Rectal smooth muscle tissue (tissue), 1 donor: ENCODE measurements around the gene SAMD5.

Experiments used
- H3K27ac ChIP-seq: one replicate; pipeline ENCODE4 v1.7.0; 2013; ENCODE audit warnings: low read depth, low read length, inconsistent platforms
- H3K27me3 ChIP-seq: one replicate; pipeline ENCODE4 v1.7.0; 2013; ENCODE audit warnings: low read length; ENCODE audit not compliant: control insufficient read depth, insufficient read depth
- H3K36me3 ChIP-seq: one replicate; pipeline ENCODE4 v1.7.0; 2013; ENCODE audit warnings: low read length; ENCODE audit not compliant: control insufficient read depth, insufficient read depth
- H3K4me1 ChIP-seq: one replicate; pipeline ENCODE4 v1.7.0; 2013; ENCODE audit warnings: low read length; ENCODE audit not compliant: control insufficient read depth, insufficient read depth
- H3K4me3 ChIP-seq: one replicate; pipeline ENCODE4 v1.7.0; 2013; ENCODE audit warnings: low read length
- H3K9ac ChIP-seq: one replicate; pipeline ENCODE4 v1.7.0; 2013; ENCODE audit warnings: low read length

SAMD5 gene

DNA sequence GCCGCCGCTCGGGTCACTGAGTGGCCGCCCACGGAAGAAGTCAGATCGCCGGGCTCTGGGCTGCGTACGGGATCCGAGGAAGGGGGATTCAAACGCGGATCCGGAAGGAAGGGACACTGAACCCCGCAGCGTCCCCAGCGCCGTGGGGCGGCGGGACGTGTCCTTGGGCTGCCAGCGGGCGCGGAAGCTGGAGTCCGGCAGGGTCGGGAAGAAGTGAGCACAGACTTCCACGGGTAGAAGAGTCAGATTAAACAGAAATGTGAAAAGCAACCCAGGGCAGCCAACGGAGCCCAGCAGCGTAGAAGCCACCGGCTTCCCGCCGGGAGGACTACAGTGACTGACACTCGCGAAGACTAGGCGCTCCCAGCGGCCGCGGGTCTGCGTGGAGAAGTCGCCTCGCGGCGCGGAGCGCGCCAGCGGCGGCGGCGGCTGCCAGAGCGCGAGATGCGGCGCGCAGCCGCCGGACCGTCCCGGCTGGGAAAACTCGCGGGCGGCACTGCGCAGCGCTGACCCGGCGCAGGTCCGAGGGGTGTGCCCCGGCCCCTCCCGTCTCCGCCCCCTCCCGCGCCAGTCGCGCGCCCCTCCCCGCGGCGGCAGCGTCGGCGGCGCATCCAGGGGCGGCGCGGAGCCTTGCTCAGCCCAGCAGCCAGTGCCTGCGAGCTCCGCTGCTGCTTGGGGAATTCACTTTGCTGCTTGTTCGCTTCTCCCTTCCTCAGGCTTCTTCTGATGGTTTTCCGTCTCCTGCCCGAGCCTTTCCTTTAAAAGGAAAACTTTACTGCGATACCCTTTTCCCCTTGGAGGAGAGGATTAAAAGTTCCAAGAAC, at the start of gene SAMD5:
SAMD5 (plus strand) TSS at position 649 of the 824 bp plus-strand sequence. CDS start 239 bp downstream, outside the sequence.
- H3K9ac ChIP-seq: peak within 1 kb of the TSS; percentile 42
- peak within 1 kb of the TSS; percentile 83 for H3K4me3 ChIP-seq
- peaks cover 3% of the 10 kb centered on the region for H3K27me3 ChIP-seq
- H3K36me3 ChIP-seq: no peaks in the 10 kb centered on the region
- peaks cover 9% of the 10 kb centered on the region for H3K4me1 ChIP-seq
- H3K27ac ChIP-seq: no peak within 1 kb of the TSS

GRCh38 chr6:147459780-147460179, 48.7 kb upstream of the SAMD5 start:
- Histone ChIP-seq H3K4me3 (no peak overlapping the region), H3K27me3 (no peaks in the 10 kb centered on the region), H3K9ac (no peak overlapping the region), H3K4me1 (no peaks in the 10 kb centered on the region), H3K27ac (no peak overlapping the region), H3K36me3 (no peaks in the 10 kb centered on the region)

GRCh38 chr6:147463651-147464050, 44.8 kb upstream of the SAMD5 start:
- Histone ChIP-seq H3K27me3 (no peaks in the 10 kb centered on the region), H3K4me3 (no peak overlapping the region), H3K36me3 (no peaks in the 10 kb centered on the region), H3K4me1 (no peaks in the 10 kb centered on the region), H3K27ac (no peak overlapping the region), H3K9ac (no peak overlapping the region)

DNA sequence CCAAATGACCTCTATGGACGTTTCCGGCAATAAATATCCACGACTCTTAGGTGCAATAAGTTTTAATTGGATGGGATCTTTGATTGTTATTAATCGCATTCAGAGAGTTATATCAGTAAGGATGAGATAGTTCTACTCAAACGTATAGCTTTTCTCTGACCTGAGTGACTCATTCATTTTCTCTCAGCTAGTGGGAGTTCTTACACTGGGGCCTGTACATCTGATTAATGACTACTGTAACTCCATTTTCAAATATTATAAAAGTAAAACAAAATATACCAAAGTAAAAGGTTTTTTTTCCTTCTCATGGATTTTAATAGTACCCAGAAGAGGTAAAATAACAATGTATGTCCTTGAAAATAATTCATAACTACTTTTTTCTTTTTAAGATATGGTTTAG, 41.1 kb upstream of the SAMD5 start:
- H3K4me1 ChIP-seq: no peaks in the 10 kb centered on the region
- no peaks in the 10 kb centered on the region for H3K27me3 ChIP-seq
- H3K36me3 ChIP-seq: no peaks in the 10 kb centered on the region
- no peak overlapping the region for H3K9ac ChIP-seq
- no peak overlapping the region for H3K27ac ChIP-seq
- H3K4me3 ChIP-seq: no peak overlapping the region

GRCh38 chr6:147467886-147468285, 40.6 kb upstream of the SAMD5 start:
- H3K27ac ChIP-seq: no peak overlapping the region
- H3K36me3 ChIP-seq: no peaks in the 10 kb centered on the region
- no peaks in the 10 kb centered on the region for H3K27me3 ChIP-seq
- no peaks in the 10 kb centered on the region for H3K4me1 ChIP-seq
- no peak overlapping the region for H3K9ac ChIP-seq
- H3K4me3 ChIP-seq: no peak overlapping the region

GRCh38 chr6:147468634-147469033, 39.9 kb upstream of the SAMD5 start:
- Histone ChIP-seq H3K4me3 (no peak overlapping the region), H3K36me3 (no peaks in the 10 kb centered on the region), H3K27ac (no peak overlapping the region), H3K27me3 (no peaks in the 10 kb centered on the region), H3K4me1 (no peaks in the 10 kb centered on the region), H3K9ac (no peak overlapping the region)

- no peaks in the 10 kb centered on the region for H3K36me3 ChIP-seq
- H3K27ac ChIP-seq: no peak overlapping the region
- no peaks in the 10 kb centered on the region for H3K27me3 ChIP-seq
- no peak overlapping the region for H3K9ac ChIP-seq
- H3K4me1 ChIP-seq: no peaks in the 10 kb centered on the region
- no peak overlapping the region for H3K4me3 ChIP-seq
These were observed 28.6 kb upstream of the SAMD5 start for GRCh38 chr6:147479857-147480256.

DNA sequence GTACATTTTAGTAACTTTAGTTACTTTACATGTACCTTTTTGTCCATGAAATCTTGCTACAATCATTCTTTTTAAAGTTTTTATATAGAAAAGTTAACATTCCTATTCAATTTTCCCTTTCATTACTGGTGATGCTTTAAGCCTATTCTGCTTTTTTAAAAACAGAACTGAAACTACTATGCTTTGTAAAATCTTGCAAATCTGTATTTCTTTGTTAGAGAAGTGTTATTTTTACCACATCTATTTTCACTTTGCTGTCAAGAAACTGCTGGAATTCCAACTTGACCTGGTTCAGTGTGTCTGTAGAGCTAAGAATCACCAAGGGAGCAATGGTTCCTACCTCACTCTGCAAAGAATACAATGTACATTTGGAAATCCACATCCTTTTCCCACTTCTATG, 21.8 kb upstream of the SAMD5 start:
- Histone ChIP-seq H3K4me1 (no peaks in the 10 kb centered on the region), H3K9ac (no peak overlapping the region), H3K27me3 (no peaks in the 10 kb centered on the region), H3K36me3 (no peaks in the 10 kb centered on the region), H3K27ac (no peak overlapping the region), H3K4me3 (no peak overlapping the region)

- H3K27ac ChIP-seq: no peak overlapping the region
- H3K4me3 ChIP-seq: no peak overlapping the region
- no peaks in the 10 kb centered on the region for H3K4me1 ChIP-seq
- no peaks in the 10 kb centered on the region for H3K27me3 ChIP-seq
- no peak overlapping the region for H3K9ac ChIP-seq
- no peaks in the 10 kb centered on the region for H3K36me3 ChIP-seq
These were observed 11.0 kb upstream of the SAMD5 start for GRCh38 chr6:147497472-147497871.

GRCh38 chr6:147503587-147503986, 4.9 kb upstream of the SAMD5 start:
- no peak overlapping the region for H3K27ac ChIP-seq
- H3K36me3 ChIP-seq: no peaks in the 10 kb centered on the region
- H3K9ac ChIP-seq: no peak overlapping the region
- H3K4me3 ChIP-seq: no peak overlapping the region
- peaks cover 9% of the 10 kb centered on the region for H3K4me1 ChIP-seq
- peaks cover 3% of the 10 kb centered on the region for H3K27me3 ChIP-seq

- Histone ChIP-seq H3K27me3 (peaks cover 3% of the 10 kb centered on the region), H3K9ac (no peak overlapping the region), H3K4me1 (peaks cover 9% of the 10 kb centered on the region), H3K4me3 (no peak overlapping the region), H3K36me3 (no peaks in the 10 kb centered on the region), H3K27ac (no peak overlapping the region)
These were observed 3.6 kb upstream of the SAMD5 start for GRCh38 chr6:147504848-147505247.

GRCh38 chr6:147506704-147507114, 1.8 kb upstream of the SAMD5 start:
- H3K27ac ChIP-seq: no peak overlapping the region
- H3K4me1 ChIP-seq: peaks cover 9% of the 10 kb centered on the region
- no peak overlapping the region for H3K9ac ChIP-seq
- no peaks in the 10 kb centered on the region for H3K36me3 ChIP-seq
- peak overlapping the region; percentile 83 for H3K4me3 ChIP-seq
- H3K27me3 ChIP-seq: peaks cover 3% of the 10 kb centered on the region
